Activated CD4-positive, alpha-beta T cell treated with anti-CD3 and anti-CD28 coated beads for 4 hours (primary cell): Measurements from ENCODE around the gene COPB1.

Source experiments
- DNase-seq, 2 donors: peaks; one replicate each; pipeline ENCODE4 v3.0.0-alpha.2; 2020

The COPB1 gene

GRCh38 chr11:14424096-14424495, 75.5 kb downstream of the COPB1 start:
- DNase-seq: no peak

DNA sequence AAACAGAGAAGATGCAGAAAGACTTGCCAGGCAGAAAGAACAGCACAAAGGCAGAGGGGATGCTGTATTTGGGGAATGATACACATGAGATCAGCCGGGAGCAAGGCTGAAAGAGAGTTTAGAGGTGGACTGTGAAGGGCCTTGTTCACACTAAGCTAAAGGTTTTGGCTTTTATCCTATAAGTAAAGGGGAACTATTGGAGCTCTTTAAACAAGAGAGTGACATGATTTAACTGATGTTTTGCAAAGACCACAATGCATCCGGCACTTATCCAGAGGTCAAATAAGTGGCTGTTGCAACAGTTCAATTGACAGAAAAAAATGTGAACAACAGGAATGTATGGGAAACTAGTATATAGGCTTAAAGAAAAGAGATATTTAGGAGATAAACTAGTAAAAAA, 76.0 kb downstream of the COPB1 start:
- DNase-seq: no peak

DNA sequence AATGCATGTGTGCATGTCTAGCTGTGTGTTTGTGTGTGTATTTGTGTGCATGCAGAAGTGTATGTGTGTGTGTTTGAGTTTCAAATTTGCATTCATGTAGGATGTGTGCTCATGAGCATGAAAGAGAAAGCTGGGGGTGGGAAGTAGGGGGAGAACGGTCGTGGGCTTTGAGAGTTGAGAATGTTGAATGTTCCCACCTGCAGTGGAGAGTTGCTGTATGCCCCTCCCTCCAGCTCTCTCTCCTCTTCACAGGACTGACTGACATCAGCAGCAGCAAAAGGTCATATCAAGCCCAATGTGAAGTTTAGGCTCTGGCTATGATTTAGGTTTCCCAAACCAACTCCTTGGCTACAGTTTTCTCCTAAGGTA, 76.8 kb downstream of the COPB1 start:
- DNase-seq: no peak

- DNase-seq: no peak
Measured at GRCh38 chr11:14422052-14422813, 77.4 kb downstream of the COPB1 start.

DNA sequence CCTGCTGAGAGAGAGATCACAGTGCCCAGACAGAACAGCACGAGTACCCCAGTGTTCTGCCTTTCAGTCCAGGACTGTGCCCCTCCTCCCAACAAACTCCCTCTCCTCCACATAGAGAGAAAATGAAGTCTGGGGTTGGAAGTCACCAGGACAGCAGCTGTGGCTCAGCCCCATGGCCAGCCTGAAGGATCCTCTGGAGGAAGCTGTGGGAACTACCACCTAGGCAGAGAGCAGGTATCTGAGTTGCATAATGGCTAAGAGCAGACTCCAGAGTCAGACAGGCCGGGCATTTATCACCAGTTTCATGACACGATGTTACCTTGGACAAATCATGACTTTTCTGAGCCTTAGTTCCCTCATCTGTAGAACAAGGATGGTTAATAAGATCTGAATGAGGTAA, 79.4 kb downstream of the COPB1 start:
- DNase-seq: no peak

DNA sequence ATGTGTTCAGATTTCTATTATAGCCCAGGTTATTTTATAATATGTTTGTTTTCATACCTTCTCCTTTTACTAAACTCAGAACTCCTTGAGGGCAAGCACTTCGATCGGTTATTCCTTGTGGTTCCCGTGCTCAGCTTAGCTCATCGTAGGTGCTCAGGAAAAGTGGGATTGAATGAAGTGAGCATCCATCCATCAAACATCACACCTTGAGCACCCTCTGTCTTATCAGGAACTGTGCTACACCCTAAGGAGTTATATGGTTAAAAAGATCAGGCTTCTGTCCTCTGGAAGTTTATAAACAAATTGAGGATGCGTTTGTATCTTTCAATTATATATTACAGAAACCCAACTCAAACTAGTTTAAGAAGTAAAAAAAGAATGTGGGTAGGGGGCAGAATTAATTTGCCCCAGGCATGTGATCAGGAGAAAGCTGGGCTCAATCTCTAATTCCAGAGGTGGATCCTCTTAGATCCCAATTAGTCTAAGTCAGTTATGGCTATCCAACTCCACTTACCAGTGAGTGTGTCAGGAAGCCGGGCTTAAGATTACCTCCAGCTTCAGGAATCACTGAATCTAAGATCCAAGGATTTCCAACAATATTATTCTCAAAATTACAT, 80.7 kb downstream of the COPB1 start:
- DNase-seq: no peak

DNA sequence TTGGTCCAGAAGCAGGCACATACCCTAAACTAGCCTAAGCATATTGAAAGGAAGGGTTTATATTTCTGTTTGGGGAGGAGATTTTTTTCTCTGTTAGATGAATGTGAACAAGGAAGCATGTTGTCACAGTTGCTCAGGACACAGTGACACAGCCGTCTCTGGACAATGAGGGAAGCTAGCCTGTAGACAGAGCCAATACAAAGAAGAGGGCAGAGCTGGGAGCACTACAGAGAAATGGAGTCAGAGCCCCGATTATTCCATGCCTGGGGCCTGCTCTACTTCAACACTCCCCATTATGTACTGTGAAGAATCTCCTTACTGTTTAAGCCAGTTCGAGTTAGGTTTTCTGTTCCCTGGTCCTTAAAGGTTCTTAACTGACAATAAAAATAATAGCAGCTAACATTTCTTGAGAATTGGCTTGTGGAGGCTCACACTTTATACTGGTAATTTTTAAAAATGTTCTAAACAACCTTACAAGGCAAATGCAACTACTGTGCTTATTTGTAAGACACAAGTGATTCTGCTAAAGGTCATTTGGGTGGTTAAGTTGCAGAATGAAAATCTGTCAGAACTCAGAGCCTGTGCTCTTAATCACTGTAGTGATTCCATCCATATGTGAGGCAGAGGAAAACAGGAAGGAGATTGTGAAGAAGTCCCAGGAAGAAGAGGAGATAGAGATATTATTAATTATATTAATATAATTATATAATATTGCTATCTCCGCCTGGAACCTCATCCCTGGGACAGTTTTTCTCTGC, 81.8 kb downstream of the COPB1 start:
- DNase-seq: no peak

DNA sequence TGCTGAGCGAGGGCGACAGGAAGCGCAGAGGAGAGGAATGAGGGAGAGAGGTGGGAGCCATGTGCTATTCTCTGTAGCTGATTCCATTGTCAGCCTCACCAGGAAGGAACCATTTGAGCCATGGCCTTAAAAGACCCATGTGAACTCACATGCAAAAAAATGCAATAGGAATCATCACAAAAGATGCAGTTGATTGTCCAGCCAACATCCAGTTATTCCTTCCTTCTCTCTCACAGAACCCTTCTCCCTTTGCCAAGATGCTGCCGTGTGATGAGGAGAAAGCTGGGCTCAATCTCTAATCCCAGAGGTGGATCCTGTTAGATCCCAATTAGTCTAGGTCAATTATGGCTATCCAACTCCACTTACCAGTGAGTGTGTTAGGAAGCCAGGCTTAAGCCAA, 82.4 kb downstream of the COPB1 start:
- DNase-seq: no peak

DNA sequence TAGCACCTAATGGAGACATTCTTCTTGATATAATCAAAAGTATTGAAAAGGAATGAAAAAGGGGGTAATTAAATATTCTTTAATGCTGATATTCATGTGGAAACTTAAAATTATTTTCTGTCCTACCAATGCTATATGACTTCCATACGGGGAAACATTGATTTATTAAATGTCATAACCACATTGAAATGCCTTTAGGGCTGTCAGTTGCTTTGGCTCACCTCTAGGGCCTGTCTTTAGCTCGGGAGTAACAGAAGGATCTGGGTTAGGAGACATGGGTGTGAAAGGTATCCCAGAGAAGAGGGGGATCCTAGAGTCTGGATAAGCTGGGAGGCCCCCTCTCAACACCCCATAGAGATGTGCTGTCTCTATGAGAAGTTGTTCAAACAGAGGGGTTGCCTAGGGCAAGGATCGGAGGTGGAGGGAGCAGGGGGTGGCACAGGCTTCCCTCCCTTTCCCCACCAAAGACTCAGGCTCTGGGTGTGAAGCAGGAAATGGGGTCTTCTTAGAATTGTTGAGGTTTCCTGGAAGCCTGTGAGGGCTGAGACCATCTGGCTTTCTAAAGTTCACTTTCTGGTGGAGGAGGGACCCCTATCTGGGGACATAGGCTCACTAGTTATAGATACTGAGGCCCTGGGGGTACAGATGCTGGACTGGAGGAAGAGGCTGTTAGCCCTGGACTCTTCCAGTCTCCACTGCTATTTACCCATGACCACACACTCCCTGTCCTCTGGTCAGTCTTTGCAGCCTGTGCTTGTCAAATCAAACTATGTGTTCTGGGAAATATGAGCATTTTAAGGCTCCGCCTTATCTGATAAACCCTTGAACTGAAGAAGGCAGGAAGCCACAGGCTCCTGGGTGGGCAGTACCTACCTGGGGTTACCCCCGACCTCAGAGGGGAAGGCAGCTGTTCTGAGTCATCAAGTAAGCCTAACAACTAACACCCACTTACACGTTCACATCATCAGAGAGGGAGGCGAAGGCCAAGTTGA, 84.8 kb downstream of the COPB1 start:
- peak; percentile 70 to 81 for DNase-seq

GRCh38 chr11:14413307-14414069, 86.1 kb downstream of the COPB1 start:
- no peak for DNase-seq

DNA sequence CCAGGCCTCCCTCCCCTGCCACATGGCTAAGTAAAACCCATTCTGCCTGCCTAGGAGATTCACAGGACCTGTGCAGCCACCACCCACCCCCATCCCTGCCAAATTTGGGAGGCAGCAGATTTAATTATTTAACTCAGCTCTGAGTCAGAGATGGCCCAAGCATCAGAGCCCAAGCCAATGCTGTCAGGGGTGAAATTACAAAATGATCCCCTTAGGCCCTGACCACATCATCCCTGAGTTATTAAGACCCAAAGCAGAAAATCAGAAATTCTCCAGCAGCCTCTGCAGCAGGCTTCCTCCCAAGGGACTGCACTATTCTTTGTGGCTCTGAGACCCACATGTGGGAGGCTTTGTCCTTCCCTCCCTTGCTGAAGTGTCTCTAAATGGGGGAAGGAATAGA, 87.8 kb downstream of the COPB1 start:
- DNase-seq: no peak

GRCh38 chr11:14409891-14410290, 89.7 kb downstream of the COPB1 start:
- no peak for DNase-seq

DNA sequence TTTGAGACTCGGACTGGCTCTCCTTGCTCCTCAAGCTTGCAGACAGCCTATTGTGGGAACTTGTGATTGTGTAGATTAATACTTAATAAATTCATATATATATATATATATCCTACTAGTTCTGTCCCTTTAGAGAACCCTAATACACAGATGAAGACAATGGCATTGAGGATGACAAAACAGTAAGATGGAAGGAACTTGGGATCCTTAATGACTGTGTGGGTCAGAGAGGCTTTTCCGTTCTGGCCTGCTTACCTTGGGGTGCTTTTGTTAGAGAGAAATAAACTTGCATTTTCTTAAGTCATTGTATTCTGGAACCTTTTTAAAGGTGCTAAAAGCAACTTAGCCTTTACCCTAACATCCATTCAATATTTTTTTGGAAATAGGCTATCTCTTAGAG, 91.0 kb downstream of the COPB1 start:
- DNase-seq: no peak
